Measurements from ENCODE around the gene UQCC2.

Gene UQCC2

DNA sequence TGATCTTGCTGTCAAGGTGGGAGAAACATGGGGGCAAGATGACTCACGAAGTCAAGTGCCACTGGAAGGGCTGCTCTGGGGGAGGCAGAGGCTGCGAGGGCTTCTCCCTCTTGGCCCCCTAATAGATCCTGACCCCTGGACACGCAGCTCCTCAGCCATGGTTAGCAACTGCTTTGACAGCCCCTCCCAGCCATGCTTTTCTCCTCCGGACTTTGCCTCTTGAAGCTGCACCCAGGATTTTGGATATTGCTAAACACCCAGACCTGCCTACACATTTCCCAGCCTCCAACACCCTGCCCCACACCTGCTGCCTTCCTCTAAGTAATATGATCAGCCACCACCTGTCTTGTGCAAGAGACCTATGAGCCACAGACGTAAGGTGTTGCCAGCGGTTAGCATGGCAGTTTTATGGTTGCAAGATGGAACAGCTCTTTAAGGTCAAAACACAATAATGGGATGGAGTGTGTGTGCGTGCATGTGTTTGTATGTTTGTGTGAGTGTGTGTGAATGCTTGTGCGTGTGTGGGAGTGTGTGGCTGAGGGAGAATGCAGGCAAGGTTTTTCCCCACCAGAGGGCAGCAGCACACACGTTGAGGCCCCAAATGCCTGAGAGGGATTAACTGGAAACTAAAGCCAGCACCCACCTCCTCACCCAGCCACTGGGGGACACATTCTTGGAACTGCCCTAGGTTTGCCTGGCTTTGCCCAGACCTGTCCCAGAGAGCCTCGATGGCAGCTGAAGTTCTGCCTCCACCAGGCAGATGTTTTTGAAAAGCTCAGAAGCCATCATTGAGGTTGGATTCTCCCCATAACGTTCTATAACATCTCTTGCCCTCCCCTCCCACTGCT, 32.7 kb upstream of the UQCC2 start:
- DNase-seq (ENCODE audit: low read depth in 2 of 3, low spot score in 1 of 3) = peak; percentile 49 to 72 (median 62)

DNA sequence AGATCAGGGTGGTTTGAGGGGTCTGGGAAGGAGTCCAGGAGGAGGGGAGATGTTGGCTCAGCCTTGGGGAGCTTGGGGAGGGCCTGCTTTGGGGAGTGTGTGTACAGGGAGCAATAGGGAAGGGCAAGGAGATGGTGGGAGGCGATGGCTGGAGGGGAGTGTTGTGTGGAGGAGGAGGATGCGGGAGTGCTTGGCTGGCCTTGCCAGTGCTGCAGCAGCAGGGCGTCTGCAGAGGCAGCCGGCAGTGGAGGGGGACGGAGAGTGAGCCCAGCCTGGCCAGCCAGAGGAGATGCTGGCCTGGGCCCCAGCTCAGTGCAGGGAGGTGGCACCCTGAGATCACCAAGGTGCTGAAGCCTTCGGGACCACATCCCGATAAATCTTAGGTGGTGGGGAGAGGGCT, 31.3 kb upstream of the UQCC2 start:
- no peak for DNase-seq (ENCODE audit: low read depth in 2 of 3, low spot score in 1 of 3)

DNA sequence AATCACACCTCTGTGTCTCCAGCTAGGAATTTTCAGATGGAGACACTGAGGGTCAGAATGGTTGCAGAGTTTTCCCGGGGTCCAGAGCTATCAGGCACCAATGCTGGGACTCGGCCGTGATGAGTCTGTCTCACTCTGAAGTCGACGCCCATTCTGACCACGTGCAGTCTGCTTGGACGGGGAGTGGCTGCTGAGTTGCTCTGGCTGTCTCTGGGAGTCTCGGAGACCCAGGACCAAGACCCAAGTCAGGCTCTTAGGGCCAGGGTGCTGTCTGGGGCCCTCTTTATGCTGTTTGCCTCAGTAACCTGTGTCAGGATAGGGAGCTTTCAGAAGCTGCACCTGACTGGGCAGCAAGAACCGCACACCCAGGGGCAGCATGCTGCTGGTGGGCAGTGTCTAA, 30.6 kb upstream of the UQCC2 start:
- DNase-seq (ENCODE audit: low read depth in 2 of 3, low spot score in 1 of 3) = no peak

DNA sequence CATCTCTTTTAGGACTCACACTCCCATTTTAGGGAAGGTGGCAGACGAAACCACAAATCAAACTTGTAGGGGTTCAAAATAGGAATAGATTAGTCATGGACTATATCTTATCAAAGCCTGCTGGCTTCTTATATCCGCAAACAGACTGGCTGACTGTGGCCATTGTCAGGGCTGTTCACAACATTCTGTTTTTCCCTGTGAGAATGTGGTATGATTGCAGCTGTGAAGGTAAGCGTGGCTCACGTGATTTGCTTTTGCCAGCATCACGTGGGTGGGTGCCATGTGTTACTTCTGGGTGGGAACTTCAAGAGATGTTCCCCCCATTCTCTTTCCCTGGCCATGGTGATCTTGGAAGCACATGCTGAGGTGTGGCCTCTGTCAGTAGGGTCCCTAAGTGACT, 29.3 kb upstream of the UQCC2 start:
- no peak for DNase-seq (ENCODE audit: low read depth in 2 of 3, low spot score in 1 of 3)

DNA sequence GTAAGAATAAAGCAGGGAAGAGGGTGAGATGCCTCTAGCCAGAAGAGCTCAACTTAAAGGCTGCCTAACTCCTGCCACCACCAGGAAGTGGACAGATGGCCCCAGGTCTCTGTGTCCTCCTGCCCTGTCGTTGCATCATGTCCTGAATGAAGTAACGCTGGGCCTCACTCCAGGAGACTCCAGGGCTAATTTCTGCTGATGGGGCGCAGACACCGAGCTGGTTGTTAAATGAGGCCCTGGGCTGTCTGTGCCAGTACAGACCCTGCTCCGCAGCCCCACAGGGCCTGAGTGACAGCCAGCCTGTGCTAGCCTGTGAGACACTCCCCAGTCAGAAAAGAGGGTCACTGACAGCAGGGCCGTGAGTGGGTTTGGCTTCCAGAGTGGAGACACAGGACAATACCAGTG, 28.7 kb upstream of the UQCC2 start:
- DNase-seq (ENCODE audit: low read depth in 2 of 3, low spot score in 1 of 3) = no peak

DNA sequence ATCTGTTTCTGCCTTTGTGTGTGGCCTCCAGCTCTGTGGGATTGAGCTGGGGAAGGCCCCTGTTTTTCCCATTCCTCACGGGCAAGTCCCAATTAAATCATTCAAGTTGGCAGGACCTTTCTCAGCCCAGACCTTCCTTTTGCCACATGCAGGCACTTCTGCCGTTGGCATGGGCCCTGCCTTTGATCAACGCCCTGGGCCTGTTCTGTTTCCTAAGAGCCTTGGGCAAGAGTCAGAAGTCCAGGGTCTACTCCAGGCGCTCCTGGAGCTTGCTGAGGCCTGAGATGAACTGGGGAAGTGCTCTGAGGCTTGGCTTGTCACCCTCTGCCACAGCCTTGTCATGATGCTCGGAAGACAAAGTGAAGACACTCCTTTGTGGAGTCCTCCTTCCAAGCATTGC, 28.1 kb upstream of the UQCC2 start:
- DNase-seq (ENCODE audit: low read depth in 2 of 3, low spot score in 1 of 3) = no peak

DNA sequence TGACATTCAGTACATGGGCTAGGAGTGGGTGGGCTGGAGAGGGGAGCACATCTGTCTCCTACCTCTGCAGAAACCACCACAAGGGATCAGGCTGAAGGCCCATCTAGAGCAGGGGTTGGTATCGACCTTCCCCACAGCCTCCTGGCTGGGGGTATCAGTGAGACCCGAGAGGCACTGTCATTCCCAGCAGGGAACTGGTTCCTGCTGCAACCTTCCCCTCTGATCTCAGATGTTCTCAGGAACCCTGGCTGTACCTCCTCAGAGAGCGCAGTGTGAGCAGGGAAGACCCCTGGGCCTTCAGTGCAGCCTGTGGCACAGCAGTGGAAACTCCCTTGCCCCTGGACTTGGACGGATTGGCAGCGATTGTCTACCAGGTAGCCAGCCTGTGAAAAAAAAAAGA, 27.4 kb upstream of the UQCC2 start:
- no peak for DNase-seq (ENCODE audit: low read depth in 2 of 3, low spot score in 1 of 3)

DNA sequence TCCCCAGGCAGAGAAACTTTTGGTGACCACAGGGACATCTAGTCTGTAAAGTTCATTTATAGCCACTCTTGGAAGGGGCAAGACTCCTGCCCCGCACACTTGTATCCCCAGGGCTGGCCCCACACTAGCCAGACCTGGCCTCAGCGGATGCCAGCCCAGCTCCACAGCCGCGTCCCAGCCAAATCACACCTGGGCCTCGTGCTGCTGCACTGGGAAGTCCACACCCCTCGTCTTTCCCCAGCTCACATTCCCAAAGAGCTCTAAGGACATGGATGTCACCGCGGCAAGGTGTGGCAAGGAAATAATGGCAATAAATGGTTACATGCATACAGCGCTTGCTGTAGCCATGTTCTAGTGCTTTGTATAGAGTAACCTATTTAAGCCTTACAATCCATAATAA, 26.7 kb upstream of the UQCC2 start:
- DNase-seq (ENCODE audit: low read depth in 2 of 3, low spot score in 1 of 3) = no peak

DNA sequence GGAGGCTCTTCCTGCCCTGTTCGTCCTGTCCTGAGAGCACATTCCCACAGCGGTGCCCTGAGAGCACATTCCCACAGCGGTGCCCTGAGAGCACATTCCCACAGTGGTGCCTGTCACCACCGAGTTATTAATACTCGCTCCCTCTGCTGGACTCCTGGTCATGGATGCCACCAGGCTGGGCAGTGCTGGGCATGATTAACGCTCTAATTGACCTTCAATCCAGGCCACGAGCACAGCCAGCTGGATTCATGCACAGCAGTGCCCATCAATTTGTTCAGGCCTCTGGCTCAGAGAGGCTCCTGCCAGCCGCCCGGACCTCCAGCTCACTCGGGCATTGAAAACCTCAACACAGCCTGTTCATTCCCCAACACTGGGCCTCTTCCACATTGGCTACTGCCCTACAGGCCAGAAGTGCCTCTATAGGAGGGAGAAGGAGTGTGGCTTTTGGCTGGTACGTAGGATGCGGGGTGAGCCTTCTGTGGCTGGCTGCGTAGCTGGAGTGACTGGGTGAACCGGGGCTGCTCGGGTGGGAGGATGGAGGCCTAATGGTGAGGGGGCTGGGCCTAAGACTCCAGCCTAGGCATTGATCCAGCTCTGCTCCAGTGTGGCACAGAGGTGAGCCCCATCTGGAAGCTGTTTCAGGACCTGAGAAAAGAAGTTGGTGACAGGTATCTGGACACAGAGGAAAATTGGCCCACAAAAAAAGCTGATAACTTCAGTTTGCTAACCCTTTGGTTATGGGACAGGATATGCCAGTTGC, 25.9 kb upstream of the UQCC2 start:
- DNase-seq (ENCODE audit: low read depth in 2 of 3, low spot score in 1 of 3) = no peak

DNA sequence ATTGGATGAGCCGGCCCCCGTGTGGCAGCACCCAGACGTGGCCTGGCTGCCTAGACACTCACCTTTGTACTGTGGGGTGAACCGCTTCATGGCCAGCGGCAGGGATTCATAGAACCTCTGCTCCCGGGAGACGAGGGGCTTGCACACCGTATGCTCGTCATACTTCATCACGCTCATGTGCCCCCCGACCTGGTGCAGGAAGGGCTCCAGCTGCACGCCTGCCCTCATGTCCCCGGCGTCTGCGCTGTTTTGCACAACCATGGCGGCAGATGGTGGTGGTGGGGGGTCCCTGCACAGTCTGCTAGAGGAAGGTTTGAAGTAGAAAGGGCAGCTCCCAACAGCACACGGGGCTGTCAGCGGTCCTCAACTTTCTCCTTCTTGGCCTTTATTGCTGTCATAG, 23.7 kb upstream of the UQCC2 start:
- DNase-seq (ENCODE audit: low read depth in 2 of 3, low spot score in 1 of 3) = no peak

DNA sequence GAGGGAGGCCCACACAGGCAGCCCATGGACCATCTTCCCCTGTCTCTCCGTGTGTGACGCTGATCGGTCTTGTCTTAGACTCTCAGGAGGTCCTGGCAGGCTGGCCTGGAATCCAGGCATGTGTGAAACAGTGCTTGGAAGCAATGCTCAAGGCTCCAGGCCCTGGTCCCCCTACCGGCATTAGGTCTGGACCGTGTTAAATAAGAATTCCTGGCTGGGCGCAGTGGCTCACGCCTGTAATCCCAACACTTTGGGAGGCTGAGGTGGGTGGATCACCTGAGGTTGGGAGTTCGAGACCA, 22.2 kb upstream of the UQCC2 start:
- no peak for DNase-seq (ENCODE audit: low read depth in 2 of 3, low spot score in 1 of 3)

DNA sequence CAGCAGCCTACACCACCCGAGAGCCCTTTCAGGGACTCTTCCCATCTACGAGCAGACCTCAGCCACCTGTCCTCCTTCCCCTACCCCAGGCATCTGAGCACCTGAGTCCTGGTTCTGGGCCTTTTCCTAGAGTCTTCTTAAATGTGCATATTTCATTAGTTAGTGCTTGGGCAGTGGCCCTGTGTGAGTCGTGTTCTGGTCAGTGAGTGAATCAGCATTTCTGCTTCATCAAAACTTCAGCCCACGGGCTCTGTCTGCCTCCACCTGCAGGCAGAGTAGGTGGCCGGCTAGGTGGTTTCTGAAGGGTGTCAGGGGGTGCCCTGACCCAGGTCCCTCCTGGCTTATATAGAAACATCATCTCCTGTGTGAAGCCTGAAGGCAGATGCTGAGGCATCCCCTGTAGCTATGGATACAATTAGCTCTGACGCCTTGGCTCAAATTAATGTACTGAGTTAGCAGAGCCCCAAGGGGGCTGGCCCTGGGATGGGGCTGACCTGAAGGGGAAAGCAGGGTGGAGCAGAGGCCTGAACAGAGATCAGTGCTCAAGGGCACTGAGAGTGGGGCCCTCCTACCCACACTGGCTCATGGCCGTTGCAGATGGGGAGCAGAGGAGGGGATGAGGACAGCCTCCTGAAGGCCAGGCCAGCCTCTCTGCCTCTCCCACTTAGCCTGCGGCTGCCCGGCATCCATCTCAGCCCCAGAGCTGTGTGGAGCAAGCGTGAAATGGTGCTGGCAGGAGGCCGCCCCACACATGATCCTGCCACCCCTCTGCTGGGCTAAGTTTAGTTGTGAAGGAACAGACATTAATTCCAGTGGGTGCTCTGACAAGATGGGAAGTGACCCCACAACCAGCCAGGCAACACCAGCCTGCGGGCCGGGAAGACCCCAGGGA, 21.6 kb upstream of the UQCC2 start:
- no peak for DNase-seq (ENCODE audit: low read depth in 2 of 3, low spot score in 1 of 3)

DNA sequence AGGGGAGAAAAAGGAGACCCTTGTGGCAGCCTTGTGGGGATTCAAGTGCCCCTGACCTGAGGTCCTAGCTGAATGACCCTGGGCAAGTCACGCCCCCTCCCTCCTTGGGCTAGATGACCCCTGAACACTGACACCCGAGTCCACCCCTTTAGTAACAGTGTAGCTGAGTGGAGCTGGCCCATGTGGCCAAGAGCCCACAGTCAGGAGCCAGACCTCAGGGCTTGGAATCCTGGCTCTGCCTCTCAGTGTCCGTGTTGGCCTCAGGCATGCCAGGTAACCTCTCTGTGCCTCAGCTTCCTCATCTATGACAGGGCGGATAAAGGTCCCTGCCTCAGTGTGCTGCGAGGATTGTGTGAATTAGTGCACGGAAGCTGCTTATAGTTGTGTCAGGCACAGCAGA, 20.9 kb upstream of the UQCC2 start:
- DNase-seq (ENCODE audit: low read depth in 2 of 3, low spot score in 1 of 3) = no peak

DNA sequence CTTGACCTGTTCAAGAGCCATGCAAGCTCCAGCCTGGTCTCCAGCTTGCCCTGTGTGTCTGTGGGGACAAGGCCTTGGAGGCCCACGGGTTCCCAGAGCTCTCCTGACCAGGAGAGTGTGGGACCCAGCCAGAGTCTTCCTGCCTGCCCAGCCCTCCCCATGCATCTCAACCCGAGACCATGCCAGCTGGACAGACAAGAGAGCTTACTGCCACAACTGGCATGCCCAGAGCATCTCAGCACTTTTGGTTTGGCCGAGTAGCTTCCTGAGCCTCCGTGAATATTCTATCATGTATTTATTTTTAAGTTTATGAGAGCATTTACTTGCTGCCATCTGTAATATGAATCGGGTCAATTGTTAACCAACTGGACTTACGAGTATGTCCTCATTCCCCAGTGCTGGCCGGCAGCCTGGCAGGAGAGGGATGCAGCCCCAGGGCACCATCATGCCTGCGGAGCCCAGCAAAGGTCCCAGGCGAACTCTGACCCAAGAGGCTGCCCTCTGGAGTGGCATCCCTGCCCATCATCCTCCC, 20.3 kb upstream of the UQCC2 start:
- no peak for DNase-seq (ENCODE audit: low read depth in 2 of 3, low spot score in 1 of 3)

DNA sequence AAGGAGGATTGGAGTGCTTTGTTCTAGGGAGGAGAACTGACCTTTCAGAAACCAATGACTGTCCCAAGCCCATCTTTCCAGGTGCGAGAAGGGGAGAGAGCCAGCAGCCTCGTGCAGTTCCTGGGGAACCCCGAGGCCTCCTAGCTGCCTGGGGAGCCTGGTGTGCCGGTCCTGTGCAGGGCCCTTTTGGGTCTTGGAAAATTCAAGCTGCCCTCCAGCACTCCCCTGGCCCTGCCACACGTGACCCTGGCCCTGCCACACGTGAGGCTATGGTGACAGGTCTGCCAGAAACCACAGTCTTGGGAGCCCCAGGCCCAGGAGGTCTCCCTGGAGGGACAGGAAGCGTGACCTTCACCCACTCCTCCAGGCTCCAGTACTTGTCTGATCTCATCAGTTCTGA, 19.5 kb upstream of the UQCC2 start:
- DNase-seq (ENCODE audit: low read depth in 2 of 3, low spot score in 1 of 3) = no peak

DNA sequence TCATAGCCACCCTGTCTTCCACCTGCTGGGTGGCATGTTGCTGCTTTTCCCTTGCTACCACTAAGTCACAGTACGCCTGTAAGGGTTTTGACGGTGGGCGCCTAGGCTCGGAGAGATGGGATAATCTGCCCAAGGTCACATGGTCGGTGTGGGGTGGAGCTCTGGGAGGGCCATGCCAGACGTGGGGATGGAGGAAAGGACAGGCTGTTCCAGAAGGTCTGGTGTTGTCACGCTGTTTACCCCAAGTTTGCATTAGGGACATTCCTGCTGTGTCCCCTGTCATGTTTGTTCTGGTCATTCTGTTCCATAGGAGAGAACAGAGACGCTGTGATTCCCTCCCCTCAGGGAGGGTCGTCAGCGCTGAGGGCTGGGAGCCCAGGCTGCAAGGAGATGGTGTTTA, 19.1 kb upstream of the UQCC2 start:
- DNase-seq (ENCODE audit: low read depth in 2 of 3, low spot score in 1 of 3) = no peak

DNA sequence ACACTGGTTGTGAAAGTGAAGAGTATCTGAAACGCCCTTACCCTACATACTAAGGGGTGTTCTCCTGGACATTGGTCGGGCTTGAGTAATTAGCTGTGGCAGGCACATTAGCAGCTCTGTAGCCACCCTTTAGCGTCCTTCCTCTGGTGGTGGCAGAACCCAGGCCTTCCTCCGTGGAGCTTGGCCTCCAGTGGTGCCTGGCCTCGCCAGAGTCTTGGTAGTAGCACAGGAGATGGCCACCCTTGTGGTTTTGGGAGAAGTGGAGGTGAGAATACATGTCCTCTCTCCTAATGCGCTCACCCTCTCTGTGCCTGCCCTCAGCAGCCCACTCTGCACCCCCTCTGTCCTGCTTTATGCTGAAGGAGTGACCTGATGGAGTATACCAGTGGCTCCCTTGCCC, 17.6 kb upstream of the UQCC2 start:
- no peak for DNase-seq (ENCODE audit: low read depth in 2 of 3, low spot score in 1 of 3)

DNA sequence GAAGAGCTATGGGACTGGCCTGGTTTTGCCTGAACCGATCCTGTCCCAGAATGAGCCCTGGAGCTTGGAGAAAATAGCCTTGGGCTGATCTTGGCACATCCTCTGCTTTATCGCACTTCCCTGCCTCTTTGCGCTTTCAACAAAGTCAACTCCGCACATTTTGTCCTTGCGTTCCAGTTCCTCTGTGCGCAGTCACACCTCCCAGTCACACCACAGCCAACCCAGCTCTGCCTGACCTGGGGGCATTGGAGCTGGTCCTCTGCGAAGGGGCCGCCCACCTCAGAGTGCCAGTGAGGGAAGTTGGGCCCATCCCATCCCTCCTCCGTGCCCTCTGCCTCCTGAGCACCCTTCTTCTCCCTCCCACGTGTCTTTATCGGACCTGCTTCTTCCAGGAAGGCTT, 16.9 kb upstream of the UQCC2 start:
- no peak for DNase-seq (ENCODE audit: low read depth in 2 of 3, low spot score in 1 of 3)

DNA sequence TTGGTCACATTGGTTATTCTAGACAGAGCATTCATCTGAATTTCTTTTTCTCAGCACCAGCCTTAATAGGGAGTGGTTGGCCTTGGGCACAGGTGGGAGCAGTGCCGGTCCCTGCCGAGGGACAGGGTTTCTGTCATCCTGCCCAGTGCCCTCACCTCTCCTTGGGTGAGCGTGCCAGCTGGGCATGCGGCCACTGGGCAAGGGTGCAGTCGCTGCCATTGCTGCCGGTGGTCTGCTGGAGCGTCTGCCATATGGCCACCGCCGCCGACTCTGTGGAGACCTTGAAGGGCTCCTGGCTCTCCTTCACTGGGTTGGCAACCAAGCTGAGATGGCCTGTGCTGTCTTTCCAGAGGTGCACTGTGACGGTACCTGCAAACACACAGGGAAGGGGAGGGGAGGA, 16.4 kb upstream of the UQCC2 start:
- no peak for DNase-seq (ENCODE audit: low read depth in 2 of 3, low spot score in 1 of 3)

DNA sequence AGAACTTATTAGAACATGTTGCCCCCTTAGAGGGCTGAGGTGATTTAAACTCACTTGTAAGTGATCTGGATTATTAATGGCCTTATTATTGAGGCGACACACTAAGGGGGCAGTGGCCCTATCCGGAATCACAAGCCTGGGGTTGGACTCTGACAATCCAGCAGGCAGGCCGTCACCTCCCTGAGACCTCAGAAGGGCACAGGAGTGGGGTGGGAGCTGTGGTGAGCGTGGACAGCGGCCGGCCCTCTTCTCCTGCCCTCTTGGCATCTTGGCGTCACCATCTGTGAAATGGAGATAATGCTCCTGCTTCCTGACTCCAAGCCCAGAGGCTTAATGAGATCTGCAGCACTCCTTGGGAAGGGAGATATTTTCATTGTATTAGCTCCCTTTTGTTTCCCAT, 15.6 kb upstream of the UQCC2 start:
- no peak for DNase-seq (ENCODE audit: low read depth in 2 of 3, low spot score in 1 of 3)

DNA sequence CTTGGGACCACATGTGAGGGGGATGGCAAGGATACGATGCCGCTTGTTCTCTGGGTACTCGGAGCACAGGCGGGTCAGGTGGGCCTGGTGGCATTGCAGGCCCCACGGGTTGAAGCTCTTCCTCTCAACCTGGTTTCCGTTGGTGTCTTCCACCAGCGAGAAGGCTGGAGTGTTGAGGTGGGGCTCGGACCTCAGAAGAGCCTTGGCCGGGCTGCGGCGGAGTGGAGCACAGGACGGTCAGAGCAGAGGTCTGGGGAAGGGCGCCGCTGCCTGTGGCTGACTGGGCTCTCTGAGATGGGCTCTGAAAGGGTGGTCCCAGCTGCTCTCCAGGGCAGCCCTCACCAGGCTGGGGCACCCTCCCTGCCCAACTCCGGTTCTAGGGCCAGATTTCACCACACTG, 15.2 kb upstream of the UQCC2 start:
- DNase-seq (ENCODE audit: low read depth in 2 of 3, low spot score in 1 of 3) = no peak

Data from stimulated activated CD4-positive, alpha-beta T cell treated with anti-CD3 and anti-CD28 coated beads, Interleukin-12 subunit alpha, Interleukin-12 subunit beta, amount 100 ng/mL, for 48 hours (primary cell).